HEK293 (cell line): ENCODE results near the gene DPYD.

Experiments
- CTCF ChIA-PET: fragments of 350-600 bp; formaldehyde crosslinking; extraction: SDS; loops from one replicate; lab custom pipeline; 2021; ENCODE audit warnings: antibody characterized with exemption; lab: Yijun Ruan, JAX
- POLR2A ChIA-PET: fragments of 300-600 bp; formaldehyde crosslinking; extraction: SDS; loops from one replicate; lab custom pipeline; 2020; ENCODE audit warnings: antibody characterized with exemption, inconsistent platforms; lab: Yijun Ruan, JAX
- H3K27ac ChIP-seq: fragments of 200-500 bp; sonication (Bioruptor generic); 2 replicates; pipeline ENCODE4 v1.5.1; 2014; ENCODE audit warnings: low read depth, low read length, control low read depth, inconsistent platforms; ENCODE audit errors: extremely low read depth
- H3K36me3 ChIP-seq, 2 experiments: fragments of 200-500 bp in 1 of 2; sonication (Bioruptor generic) in 1 of 2; 1 replicate in 1 of 2; 2 replicates in 1 of 2; pipeline ENCODE4 v1.5.1; 2014 to 2017; ENCODE audit warnings: inconsistent platforms in 2 of 2, low read length in 2 of 2; ENCODE audit not compliant: control insufficient read depth in 2 of 2, insufficient read depth in 1 of 2
- H3K4me1 ChIP-seq: fragments of 200-500 bp; sonication (Bioruptor generic); 2 replicates; pipeline ENCODE4 v1.5.1; 2014; ENCODE audit warnings: mild to moderate bottlenecking, low read length, inconsistent platforms; ENCODE audit not compliant: control insufficient read depth, insufficient read depth
- H3K4me3 ChIP-seq: 2 replicates; pipeline ENCODE4 v1.5.1; 2011; ENCODE audit warnings: low read depth, mild to moderate bottlenecking, control low read depth, low read length, moderate library complexity
- H3K9me3 ChIP-seq: fragments of 200-500 bp; sonication (Bioruptor generic); 2 replicates; pipeline ENCODE4 v1.5.1; 2014; ENCODE audit warnings: low read depth, low read length, inconsistent platforms; ENCODE audit not compliant: control insufficient read depth, insufficient read depth
- BCL11B ChIP-seq: fragments of 450-650 bp; formaldehyde crosslinking; IDR thresholded peaks from 2 replicates; pipeline ENCODE4 v1.5.1; 2016; ENCODE audit warnings: low read depth, missing biosample characterization, missing genetic modification characterization
- GLI2 ChIP-seq: fragments of 450-650 bp; formaldehyde crosslinking; IDR thresholded peaks from 2 replicates; pipeline ENCODE4; 2017; ENCODE audit warnings: missing biosample characterization, missing genetic modification characterization, low read depth, borderline replicate concordance
- GLIS1 ChIP-seq: fragments of 450-650 bp; formaldehyde crosslinking; IDR thresholded peaks from 2 replicates; pipeline ENCODE4 v1.5.1; 2016; ENCODE audit warnings: missing biosample characterization, missing genetic modification characterization
- ZFP41 ChIP-seq: fragments of 450-650 bp; formaldehyde crosslinking; IDR thresholded peaks from 2 replicates; pipeline ENCODE4 v1.5.1; 2016; ENCODE audit warnings: missing biosample characterization, missing genetic modification characterization, borderline replicate concordance
- ZNF140 ChIP-seq: fragments of 450-650 bp; formaldehyde crosslinking; IDR thresholded peaks from 2 replicates; pipeline ENCODE4 v1.5.1; 2016; ENCODE audit warnings: missing biosample characterization, missing genetic modification characterization
- ZNF157 ChIP-seq: fragments of 450-650 bp; formaldehyde crosslinking; IDR thresholded peaks from 2 replicates; pipeline ENCODE4 v1.5.1; 2016; ENCODE audit warnings: missing biosample characterization, missing genetic modification characterization
- ZNF169 ChIP-seq: fragments of 450-650 bp; formaldehyde crosslinking; IDR thresholded peaks from 2 replicates; pipeline ENCODE4 v1.5.1; 2016; ENCODE audit warnings: missing biosample characterization, missing genetic modification characterization
- ZNF174 ChIP-seq: fragments of 450-650 bp; formaldehyde crosslinking; IDR thresholded peaks from 2 replicates; pipeline ENCODE4 v1.5.0; 2017; ENCODE audit warnings: missing biosample characterization, mild to moderate bottlenecking, missing genetic modification characterization
- ZNF24 ChIP-seq: fragments of 450-650 bp; formaldehyde crosslinking; IDR thresholded peaks from 2 replicates; pipeline ENCODE4 v1.5.1; 2016; ENCODE audit warnings: missing biosample characterization, missing genetic modification characterization
- ZNF548 ChIP-seq: fragments of 450-650 bp; formaldehyde crosslinking; IDR thresholded peaks from 2 replicates; pipeline ENCODE4 v1.5.1; 2016; ENCODE audit warnings: missing biosample characterization, missing genetic modification characterization
- ZNF555 ChIP-seq: fragments of 450-650 bp; formaldehyde crosslinking; conservative IDR thresholded peaks from 2 replicates; pipeline ENCODE4 v1.5.1; 2017; ENCODE audit warnings: missing biosample characterization, mild to moderate bottlenecking, missing genetic modification characterization, inconsistent platforms
- ZNF626 ChIP-seq: fragments of 450-650 bp; sonication (Bioruptor Pico); formaldehyde crosslinking; IDR thresholded peaks from 2 replicates; pipeline ENCODE4 v1.5.1; 2018; ENCODE audit warnings: missing biosample characterization, missing genetic modification characterization, inconsistent platforms
- ZNF670 ChIP-seq: fragments of 450-650 bp; formaldehyde crosslinking; IDR thresholded peaks from 2 replicates; pipeline ENCODE4 v1.5.1; 2016; ENCODE audit warnings: missing biosample characterization, missing genetic modification characterization, low read depth
- ZNF792 ChIP-seq: fragments of 450-650 bp; formaldehyde crosslinking; IDR thresholded peaks from 2 replicates; pipeline ENCODE4 v1.5.1; 2016; ENCODE audit warnings: missing biosample characterization, missing genetic modification characterization
- TF ChIP-seq, protein P1 (sequence below): fragments of 450-650 bp; formaldehyde crosslinking; IDR thresholded peaks from 2 replicates; pipeline ENCODE4 v1.5.1; 2017; ENCODE audit warnings: missing biosample characterization, missing genetic modification characterization
- TF ChIP-seq, protein P2 (sequence below): fragments of 450-650 bp; formaldehyde crosslinking; IDR thresholded peaks from 2 replicates; pipeline ENCODE4 v1.5.1; 2016; ENCODE audit warnings: missing biosample characterization, missing genetic modification characterization
- TF ChIP-seq, protein P3 (sequence below): fragments of 450-650 bp; formaldehyde crosslinking; IDR thresholded peaks from 2 replicates; pipeline ENCODE4 v1.5.1; 2016; ENCODE audit warnings: missing biosample characterization, missing genetic modification characterization, borderline replicate concordance
- TF ChIP-seq, protein P4 (sequence below): fragments of 450-650 bp; formaldehyde crosslinking; IDR thresholded peaks from 2 replicates; pipeline ENCODE4 v1.5.0; 2017; ENCODE audit warnings: missing biosample characterization, missing genetic modification characterization, borderline replicate concordance

Gene DPYD

DNA sequence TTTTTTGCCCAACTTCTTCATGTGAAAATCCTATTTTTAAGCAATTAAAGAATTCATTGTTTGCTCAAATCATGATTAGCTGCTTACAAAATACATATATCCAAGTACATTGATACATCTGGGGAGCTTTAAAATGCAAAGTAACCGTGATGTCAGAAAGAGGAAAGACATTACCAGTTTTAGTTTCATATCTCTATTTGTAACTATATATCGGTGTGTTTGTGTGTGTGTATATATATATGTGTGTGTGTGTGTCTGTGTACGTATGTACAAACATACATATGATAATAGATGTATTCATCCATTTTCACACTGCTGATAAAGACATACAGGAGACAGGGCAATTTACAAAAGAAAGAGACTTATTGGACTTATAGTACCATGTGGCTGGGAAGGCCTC is 310.1 kb downstream of the DPYD start:
- H3K27ac ChIP-seq: no peak overlapping the region
- H3K4me1 ChIP-seq: no peaks in the 10 kb centered on the region
- no peaks in the 10 kb centered on the region for H3K36me3 ChIP-seq
- CTCF ChIA-PET: no interaction called here
- TF ChIP-seq ZNF555 (tag by site-specific recombination) (no peak), GLIS1 (tag by site-specific recombination) (no peak), ZNF169 (tag by site-specific recombination) (no peak), ZNF24 (no peak), GLI2 (tag by site-specific recombination) (no peak), ZNF792 (no peak), ZFP41 (tag by site-specific recombination) (no peak)
- TF ChIP-seq, protein P1, sequence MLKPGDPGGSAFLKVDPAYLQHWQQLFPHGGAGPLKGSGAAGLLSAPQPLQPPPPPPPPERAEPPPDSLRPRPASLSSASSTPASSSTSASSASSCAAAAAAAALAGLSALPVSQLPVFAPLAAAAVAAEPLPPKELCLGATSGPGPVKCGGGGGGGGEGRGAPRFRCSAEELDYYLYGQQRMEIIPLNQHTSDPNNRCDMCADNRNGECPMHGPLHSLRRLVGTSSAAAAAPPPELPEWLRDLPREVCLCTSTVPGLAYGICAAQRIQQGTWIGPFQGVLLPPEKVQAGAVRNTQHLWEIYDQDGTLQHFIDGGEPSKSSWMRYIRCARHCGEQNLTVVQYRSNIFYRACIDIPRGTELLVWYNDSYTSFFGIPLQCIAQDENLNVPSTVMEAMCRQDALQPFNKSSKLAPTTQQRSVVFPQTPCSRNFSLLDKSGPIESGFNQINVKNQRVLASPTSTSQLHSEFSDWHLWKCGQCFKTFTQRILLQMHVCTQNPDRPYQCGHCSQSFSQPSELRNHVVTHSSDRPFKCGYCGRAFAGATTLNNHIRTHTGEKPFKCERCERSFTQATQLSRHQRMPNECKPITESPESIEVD (tag by site-specific recombination): no peak
- TF ChIP-seq, all 188 proteins: peak for 0
- Histone ChIP-seq H3K4me3 (no peak overlapping the region), H3K9me3 (no peaks in the 10 kb centered on the region)
- POLR2A ChIA-PET: no interaction called here

DNA sequence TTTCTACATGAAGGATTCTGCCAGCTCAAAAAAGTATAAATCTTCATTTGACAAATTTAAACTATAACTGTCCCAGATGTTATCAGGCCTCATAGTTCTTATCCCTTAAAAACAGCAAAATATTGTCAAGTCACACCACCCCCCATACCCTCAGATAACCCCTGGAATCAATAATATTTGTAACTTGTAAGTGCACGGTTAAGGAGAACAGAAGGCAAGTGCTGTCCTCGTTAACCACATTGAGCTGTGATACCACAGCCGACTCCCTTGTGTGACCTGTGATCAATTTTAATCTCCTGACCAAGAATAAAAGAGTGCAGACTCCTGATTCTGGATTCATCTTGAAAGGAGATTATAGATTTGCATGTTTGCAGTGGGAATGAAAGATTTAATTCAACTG is 310.7 kb downstream of the DPYD start:
- POLR2A ChIA-PET: no interaction called here
- TF ChIP-seq ZNF670 (tag by site-specific recombination) (no peak), ZNF174 (tag by site-specific recombination) (no peak), ZNF548 (tag by site-specific recombination) (no peak), ZNF140 (tag by site-specific recombination) (no peak), ZNF157 (no peak), ZNF626 (tag by site-specific recombination) (no peak), BCL11B (tag by site-specific recombination) (no peak)
- TF ChIP-seq, protein P2, sequence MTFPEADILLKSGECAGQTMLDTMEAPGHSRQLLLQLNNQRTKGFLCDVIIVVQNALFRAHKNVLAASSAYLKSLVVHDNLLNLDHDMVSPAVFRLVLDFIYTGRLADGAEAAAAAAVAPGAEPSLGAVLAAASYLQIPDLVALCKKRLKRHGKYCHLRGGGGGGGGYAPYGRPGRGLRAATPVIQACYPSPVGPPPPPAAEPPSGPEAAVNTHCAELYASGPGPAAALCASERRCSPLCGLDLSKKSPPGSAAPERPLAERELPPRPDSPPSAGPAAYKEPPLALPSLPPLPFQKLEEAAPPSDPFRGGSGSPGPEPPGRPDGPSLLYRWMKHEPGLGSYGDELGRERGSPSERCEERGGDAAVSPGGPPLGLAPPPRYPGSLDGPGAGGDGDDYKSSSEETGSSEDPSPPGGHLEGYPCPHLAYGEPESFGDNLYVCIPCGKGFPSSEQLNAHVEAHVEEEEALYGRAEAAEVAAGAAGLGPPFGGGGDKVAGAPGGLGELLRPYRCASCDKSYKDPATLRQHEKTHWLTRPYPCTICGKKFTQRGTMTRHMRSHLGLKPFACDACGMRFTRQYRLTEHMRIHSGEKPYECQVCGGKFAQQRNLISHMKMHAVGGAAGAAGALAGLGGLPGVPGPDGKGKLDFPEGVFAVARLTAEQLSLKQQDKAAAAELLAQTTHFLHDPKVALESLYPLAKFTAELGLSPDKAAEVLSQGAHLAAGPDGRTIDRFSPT (tag by site-specific recombination): no peak
- TF ChIP-seq, protein P3, sequence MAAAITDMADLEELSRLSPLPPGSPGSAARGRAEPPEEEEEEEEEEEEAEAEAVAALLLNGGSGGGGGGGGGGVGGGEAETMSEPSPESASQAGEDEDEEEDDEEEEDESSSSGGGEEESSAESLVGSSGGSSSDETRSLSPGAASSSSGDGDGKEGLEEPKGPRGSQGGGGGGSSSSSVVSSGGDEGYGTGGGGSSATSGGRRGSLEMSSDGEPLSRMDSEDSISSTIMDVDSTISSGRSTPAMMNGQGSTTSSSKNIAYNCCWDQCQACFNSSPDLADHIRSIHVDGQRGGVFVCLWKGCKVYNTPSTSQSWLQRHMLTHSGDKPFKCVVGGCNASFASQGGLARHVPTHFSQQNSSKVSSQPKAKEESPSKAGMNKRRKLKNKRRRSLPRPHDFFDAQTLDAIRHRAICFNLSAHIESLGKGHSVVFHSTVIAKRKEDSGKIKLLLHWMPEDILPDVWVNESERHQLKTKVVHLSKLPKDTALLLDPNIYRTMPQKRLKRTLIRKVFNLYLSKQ: no peak
- TF ChIP-seq, protein P4, sequence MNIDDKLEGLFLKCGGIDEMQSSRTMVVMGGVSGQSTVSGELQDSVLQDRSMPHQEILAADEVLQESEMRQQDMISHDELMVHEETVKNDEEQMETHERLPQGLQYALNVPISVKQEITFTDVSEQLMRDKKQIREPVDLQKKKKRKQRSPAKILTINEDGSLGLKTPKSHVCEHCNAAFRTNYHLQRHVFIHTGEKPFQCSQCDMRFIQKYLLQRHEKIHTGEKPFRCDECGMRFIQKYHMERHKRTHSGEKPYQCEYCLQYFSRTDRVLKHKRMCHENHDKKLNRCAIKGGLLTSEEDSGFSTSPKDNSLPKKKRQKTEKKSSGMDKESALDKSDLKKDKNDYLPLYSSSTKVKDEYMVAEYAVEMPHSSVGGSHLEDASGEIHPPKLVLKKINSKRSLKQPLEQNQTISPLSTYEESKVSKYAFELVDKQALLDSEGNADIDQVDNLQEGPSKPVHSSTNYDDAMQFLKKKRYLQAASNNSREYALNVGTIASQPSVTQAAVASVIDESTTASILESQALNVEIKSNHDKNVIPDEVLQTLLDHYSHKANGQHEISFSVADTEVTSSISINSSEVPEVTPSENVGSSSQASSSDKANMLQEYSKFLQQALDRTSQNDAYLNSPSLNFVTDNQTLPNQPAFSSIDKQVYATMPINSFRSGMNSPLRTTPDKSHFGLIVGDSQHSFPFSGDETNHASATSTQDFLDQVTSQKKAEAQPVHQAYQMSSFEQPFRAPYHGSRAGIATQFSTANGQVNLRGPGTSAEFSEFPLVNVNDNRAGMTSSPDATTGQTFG (tag by site-specific recombination): no peak
- no peaks in the 10 kb centered on the region for H3K4me1 ChIP-seq
- CTCF ChIA-PET: no interaction called here
- H3K9me3 ChIP-seq: no peaks in the 10 kb centered on the region
- no peaks in the 10 kb centered on the region for H3K36me3 ChIP-seq
- H3K4me3 ChIP-seq: no peak overlapping the region
- H3K27ac ChIP-seq: no peak overlapping the region
